ENCODE measurements around the gene KCNQ1.

KCNQ1 gene

DNA sequence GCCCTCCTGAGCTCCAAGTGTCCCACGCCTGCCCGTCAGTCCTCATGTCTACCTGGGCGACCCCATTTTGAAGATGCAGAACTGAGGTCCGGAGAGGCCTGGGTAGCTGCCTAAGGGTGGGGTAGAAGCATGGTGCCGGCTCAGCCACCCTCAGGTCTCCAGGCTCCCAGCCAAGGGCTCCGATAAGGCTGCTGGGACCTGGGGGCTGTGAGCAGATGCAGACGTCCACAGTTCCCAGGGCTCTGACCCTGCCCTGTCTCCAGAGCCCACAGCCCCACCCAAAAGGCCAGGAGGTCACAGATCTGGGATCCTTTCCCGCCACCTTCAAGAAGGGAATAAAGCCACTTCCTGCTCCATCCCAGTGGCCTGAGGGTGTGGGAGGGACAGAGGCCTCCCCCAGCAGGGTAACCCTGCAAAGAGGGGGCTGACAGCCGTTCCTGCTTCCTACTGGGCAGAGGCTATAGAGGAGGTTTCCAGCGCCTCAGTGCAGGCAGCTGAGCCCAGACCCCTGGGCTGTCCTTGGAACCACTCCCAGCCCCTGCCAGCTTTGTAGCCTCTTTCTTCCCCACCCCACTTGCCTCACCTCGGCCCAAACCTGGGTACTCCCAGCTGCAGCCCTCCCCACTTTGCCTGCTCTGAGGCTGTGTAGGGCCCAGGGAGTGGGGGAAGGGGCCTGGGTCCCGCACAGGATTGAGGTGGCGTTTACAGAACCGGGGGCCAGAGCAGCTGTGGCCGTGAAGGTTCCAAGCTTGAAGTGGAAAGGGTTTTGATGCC, 355.3 kb downstream of the KCNQ1 start:
- TF ChIP-seq TAF1 (IDR thresholded peaks at IDR 0.05; ENCODE audit: borderline replicate concordance, low read depth, low read length) (no peak), POLR2AphosphoS5 (IDR thresholded peaks at IDR 0.05; ENCODE audit: low read depth, low read length) (no peak), POLR2A (IDR thresholded peaks at IDR 0.05; ENCODE audit: low read depth, low read length) (no peak)
- FAIRE-seq (no peak), DNase-seq (ENCODE audit: insufficient read length) (no peak)

DNA sequence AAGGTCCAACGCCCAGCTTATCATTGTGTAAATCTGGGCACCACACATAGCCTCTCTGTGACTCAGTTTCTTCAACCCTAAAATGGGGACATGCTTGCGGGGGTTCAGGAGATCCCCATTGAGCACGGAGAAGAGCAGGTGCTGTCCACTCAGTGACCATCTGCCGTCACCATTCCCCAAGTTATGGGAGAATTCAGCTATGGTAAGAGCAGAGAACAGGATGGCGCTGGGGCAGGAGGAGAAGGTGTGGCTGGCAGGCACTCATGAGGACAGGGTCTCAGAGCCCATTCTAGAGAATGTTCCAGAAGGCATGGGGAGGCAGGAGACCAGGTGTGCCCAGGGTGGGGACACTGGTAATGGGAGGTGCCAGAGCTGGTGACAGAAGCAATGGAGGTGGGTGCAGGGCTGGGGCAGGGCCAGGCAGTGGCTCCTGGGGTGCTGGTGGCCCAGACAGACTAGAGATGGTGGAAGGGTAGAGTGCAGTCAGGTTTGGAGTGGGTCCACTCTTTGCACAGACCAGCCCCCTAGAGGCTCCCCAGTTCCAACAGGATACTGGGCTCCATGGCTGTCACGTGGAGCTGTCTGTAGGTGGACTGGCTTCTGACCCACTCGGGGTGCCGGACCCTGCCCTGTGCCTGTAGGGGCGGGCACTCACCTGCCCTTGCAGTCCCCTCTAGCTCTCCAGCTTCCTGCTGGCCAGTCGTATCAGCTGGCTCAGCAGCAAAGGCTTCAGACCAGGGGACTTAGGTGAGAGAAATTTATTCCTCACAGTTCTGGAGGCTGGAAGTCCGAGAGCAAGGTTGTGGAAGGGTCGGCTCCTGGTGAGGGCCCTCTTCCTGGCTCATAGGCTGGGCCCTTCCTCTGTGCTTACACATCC, 356.1 kb downstream of the KCNQ1 start:
- no peak for FAIRE-seq
- no peak for TF ChIP-seq POLR2AphosphoS5 (IDR thresholded peaks at IDR 0.05; ENCODE audit: low read depth, low read length)
- TF ChIP-seq TAF1 (IDR thresholded peaks at IDR 0.05; ENCODE audit: borderline replicate concordance, low read depth, low read length): no peak
- no peak for TF ChIP-seq POLR2A (IDR thresholded peaks at IDR 0.05; ENCODE audit: low read depth, low read length)
- no peak for DNase-seq (ENCODE audit: insufficient read length)

GRCh38 chr11:2801711-2802388, 357.0 kb downstream of the KCNQ1 start:
- TF ChIP-seq POLR2AphosphoS5 (IDR thresholded peaks at IDR 0.05; ENCODE audit: low read depth, low read length): no peak
- no peak for TF ChIP-seq POLR2A (IDR thresholded peaks at IDR 0.05; ENCODE audit: low read depth, low read length)
- no peak for TF ChIP-seq TAF1 (IDR thresholded peaks at IDR 0.05; ENCODE audit: borderline replicate concordance, low read depth, low read length)
- DNase-seq (ENCODE audit: insufficient read length) (no peak), FAIRE-seq (no peak)

- FAIRE-seq (no peak), DNase-seq (ENCODE audit: insufficient read length) (no peak)
- TF ChIP-seq POLR2A (IDR thresholded peaks at IDR 0.05; ENCODE audit: low read depth, low read length) (no peak), TAF1 (IDR thresholded peaks at IDR 0.05; ENCODE audit: borderline replicate concordance, low read depth, low read length) (no peak), POLR2AphosphoS5 (IDR thresholded peaks at IDR 0.05; ENCODE audit: low read depth, low read length) (no peak)
Measured at GRCh38 chr11:2802389-2803185, 357.8 kb downstream of the KCNQ1 start.

- no peak for FAIRE-seq
- no peak for TF ChIP-seq TAF1 (IDR thresholded peaks at IDR 0.05; ENCODE audit: borderline replicate concordance, low read depth, low read length)
- no peak for TF ChIP-seq POLR2AphosphoS5 (IDR thresholded peaks at IDR 0.05; ENCODE audit: low read depth, low read length)
- no peak for TF ChIP-seq POLR2A (IDR thresholded peaks at IDR 0.05; ENCODE audit: low read depth, low read length)
- no peak for DNase-seq (ENCODE audit: insufficient read length)
Measured at GRCh38 chr11:2803186-2804091, 358.6 kb downstream of the KCNQ1 start.

DNA sequence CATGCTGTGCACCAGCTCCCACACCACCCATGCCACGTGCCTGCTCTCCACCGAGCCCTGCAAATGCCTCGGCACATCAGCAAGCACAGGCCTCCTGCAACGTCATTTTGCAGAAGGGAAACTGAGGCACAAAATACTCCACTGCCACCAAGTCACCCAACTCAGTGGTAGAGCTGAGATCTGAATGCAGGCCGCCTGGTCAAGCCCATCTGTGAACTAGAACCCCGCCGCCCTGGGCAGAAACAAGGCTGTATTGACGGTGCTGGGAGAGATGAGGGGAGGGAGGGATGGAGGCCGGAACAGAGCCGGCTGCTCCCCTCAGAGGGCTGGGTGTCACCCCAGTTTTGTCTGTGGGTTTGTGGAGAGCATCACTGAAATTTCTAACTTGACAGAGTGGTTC, 359.4 kb downstream of the KCNQ1 start:
- no peak for TF ChIP-seq POLR2A (IDR thresholded peaks at IDR 0.05; ENCODE audit: low read depth, low read length)
- TF ChIP-seq TAF1 (IDR thresholded peaks at IDR 0.05; ENCODE audit: borderline replicate concordance, low read depth, low read length): no peak
- TF ChIP-seq POLR2AphosphoS5 (IDR thresholded peaks at IDR 0.05; ENCODE audit: low read depth, low read length): no peak
- FAIRE-seq (no peak), DNase-seq (ENCODE audit: insufficient read length) (no peak)

DNA sequence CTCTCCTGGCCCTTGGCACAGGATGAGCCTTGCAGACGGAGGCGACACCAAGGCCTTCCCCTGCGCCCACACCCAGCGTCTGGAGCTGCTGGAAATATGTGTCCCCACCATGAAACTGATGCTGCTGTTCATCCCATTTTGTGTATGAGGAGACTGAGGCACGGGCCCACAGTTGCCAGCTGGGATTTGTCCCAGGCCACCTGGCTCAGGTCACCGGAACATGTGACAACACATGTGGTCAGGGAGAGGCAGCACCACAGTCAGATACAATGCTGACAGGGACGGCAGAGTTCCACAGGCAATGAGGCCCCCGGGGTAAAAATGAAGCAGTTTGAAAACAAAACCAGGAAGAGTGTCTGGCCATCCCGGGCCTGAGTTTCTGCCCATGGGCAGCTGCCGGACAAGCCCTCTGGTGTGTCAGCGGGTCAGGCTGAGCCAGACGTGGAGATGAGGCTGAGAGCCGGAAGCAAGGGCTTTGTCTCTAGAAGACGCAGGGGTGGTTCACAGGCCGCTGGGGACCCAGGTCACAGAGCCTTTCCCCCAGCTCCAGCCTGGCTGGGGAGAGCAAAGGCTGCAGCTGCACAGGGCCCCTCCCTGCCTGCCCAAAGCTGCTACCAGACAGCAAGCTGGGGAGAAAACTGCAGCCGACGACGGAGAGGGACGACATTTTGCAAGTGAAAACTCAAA, 360.0 kb downstream of the KCNQ1 start:
- DNase-seq (ENCODE audit: insufficient read length): no peak
- no peak for TF ChIP-seq POLR2A (IDR thresholded peaks at IDR 0.05; ENCODE audit: low read depth, low read length)
- no peak for TF ChIP-seq TAF1 (IDR thresholded peaks at IDR 0.05; ENCODE audit: borderline replicate concordance, low read depth, low read length)
- TF ChIP-seq POLR2AphosphoS5 (IDR thresholded peaks at IDR 0.05; ENCODE audit: low read depth, low read length): no peak
- no peak for FAIRE-seq

DNA sequence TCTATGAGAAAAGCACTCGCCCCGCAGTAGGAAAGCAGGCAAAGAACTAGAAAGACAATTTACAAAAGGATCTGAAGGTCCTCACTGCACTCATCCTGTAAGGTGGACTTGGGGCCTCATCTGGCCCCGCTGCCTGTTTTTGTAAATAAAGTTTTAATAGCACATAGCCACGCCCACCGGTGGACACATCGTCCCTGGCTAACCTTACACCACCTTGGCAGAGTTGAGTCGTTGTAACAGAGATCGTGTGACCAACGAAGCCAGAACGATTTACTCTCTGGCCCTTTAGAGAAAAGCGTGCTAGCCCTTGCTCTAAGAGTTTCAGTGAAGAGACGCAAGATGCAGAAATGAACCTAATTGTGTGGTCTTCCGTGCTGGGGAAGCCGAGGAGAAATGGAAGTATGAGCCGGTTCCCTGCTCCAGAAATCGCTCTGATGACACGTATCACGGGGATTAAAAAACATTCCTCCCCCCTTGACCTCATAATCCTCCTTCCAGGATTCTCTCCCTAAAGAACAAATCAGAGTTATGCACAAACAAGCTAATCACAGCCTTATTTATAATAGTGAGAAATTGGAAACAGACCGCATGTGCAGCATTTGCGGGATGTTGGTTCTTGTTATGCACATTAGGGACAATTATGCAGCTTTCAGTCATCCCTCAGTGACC, 360.7 kb downstream of the KCNQ1 start:
- FAIRE-seq: no peak
- DNase-seq (ENCODE audit: insufficient read length): no peak
- TF ChIP-seq POLR2A (IDR thresholded peaks at IDR 0.05; ENCODE audit: low read depth, low read length) (no peak), POLR2AphosphoS5 (IDR thresholded peaks at IDR 0.05; ENCODE audit: low read depth, low read length) (no peak), TAF1 (IDR thresholded peaks at IDR 0.05; ENCODE audit: borderline replicate concordance, low read depth, low read length) (no peak)

Data from GM12892 (cell line).